Measurements from ENCODE around the gene HIVEP3. TPM values are rescaled to one million over a fixed set of nuclear protein-coding genes. Genes with fewer than 3 reads are reported as not detected.
A peak's percentile ranks its signal among the peaks of the same experiment; 100 is the strongest.

Gene HIVEP3
- total RNA-seq, 1 donor from 2014 or later = 11.6 TPM

DNA sequence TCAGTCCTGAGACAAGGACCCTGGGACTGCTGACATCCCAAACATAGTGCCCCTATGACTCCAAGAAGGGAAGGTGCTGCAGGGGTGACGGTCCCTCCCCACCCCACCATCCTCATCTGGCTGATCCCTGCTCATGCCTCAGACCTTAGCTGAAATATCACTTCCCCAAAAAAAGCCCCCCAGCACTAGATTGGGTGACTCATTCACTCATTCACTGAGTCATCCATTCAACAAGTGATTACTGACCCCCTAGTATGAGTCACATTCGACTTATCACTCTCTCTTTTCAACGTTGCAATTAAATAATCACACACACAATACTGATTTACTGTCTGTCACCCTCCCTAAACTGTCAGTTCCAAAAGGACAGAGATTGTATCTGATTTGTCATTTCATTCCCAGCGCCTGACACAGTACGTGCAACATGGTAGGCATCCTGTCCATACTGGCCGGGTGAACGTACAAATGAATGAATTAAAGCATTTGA lies 48.6 kb downstream of the HIVEP3 start:
- Histone ChIP-seq H3K36me3 (no peaks in the 10 kb centered on the region), H3K27ac (no peak overlapping the region), H3K4me3 (no peak overlapping the region), H3K4me1 (peaks cover 6% of the 10 kb centered on the region), H3K9me3 (no peaks in the 10 kb centered on the region), H3K27me3 (ENCODE audit: low read depth) (no peaks in the 10 kb centered on the region)
- intact Hi-C loops (cut with DNase I) = no loop called here
- DNase-seq = no peak
- no peak for ATAC-seq
- TF ChIP-seq, protein P1, sequence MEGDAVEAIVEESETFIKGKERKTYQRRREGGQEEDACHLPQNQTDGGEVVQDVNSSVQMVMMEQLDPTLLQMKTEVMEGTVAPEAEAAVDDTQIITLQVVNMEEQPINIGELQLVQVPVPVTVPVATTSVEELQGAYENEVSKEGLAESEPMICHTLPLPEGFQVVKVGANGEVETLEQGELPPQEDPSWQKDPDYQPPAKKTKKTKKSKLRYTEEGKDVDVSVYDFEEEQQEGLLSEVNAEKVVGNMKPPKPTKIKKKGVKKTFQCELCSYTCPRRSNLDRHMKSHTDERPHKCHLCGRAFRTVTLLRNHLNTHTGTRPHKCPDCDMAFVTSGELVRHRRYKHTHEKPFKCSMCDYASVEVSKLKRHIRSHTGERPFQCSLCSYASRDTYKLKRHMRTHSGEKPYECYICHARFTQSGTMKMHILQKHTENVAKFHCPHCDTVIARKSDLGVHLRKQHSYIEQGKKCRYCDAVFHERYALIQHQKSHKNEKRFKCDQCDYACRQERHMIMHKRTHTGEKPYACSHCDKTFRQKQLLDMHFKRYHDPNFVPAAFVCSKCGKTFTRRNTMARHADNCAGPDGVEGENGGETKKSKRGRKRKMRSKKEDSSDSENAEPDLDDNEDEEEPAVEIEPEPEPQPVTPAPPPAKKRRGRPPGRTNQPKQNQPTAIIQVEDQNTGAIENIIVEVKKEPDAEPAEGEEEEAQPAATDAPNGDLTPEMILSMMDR (IDR thresholded peaks at IDR 0.05) = no peak

DNA sequence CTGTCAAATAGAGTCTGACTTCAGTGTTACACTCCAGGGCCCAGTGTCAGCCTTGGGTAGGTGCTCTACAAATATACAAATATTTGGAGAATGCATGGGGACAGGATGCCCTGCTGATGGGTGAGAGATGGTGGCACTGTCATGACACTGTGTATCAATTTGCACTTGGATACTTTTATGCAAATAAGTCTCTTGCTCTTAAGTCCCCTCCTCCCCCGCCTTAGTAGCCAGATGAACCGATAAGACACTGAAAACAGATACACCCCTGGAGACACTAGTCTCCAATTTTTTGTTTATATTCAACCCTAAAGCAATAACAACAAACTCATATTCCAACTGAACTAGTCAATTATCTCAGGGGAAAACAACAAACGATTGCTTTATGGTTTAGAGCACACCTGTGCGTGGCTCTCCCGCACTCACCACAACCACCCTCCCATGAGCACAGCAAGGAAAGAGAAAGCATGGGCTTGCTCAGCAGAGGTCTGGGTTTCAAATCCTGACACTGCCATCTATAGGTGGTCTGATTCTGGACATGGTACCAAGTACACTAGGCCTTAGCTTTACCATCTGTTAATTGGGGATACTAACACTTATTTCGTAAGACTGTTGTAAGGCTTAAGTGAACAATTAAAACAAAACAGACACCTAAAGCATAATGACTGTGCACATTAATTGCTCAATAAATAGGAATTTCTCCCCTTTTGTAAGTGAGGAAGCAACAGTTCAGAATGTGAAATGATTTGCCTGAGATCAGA lies 50.3 kb downstream of the HIVEP3 start:
- intact Hi-C loops (cut with DNase I) = no loop called here
- no peak overlapping the region for H3K4me3 ChIP-seq
- no peaks in the 10 kb centered on the region for H3K36me3 ChIP-seq
- TF ChIP-seq, protein P1 (IDR thresholded peaks at IDR 0.05) = no peak
- ATAC-seq = peak in 1 of 2 donors; percentile 37
- no peak overlapping the region for H3K27ac ChIP-seq
- H3K4me1 ChIP-seq = peaks cover 6% of the 10 kb centered on the region
- no peaks in the 10 kb centered on the region for H3K9me3 ChIP-seq
- H3K27me3 ChIP-seq (ENCODE audit: low read depth) = no peaks in the 10 kb centered on the region
- DNase-seq = no peak

DNA sequence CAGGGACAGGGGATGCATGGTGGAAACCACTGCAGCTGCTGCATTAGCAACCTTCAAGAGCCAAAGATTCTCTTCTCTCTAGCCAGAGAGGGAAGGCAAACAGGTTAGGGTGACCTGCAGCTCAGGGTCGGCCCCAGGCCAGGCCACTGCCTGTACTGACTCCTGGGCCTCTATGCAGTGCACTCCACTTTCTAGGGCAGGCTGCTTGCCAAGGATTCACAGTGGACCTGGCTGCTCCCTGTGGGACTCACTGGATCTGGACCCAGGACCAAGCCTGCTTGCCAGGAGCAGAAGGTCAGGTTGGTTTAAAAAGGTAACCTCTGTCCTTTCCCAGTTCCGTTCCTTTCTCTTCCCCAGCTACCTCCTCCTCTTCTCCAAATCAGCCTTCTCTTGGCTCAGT lies 52.4 kb downstream of the HIVEP3 start:
- no peaks in the 10 kb centered on the region for H3K9me3 ChIP-seq
- DNase-seq = no peak
- TF ChIP-seq, protein P1 (IDR thresholded peaks at IDR 0.05) = no peak
- H3K4me3 ChIP-seq = no peak overlapping the region
- H3K36me3 ChIP-seq = no peaks in the 10 kb centered on the region
- ATAC-seq = no peak
- H3K27ac ChIP-seq = no peak overlapping the region
- peaks cover 20% of the 10 kb centered on the region for H3K4me1 ChIP-seq
- no peaks in the 10 kb centered on the region for H3K27me3 ChIP-seq (ENCODE audit: low read depth)
- intact Hi-C loops (cut with DNase I) = no loop called here

DNA sequence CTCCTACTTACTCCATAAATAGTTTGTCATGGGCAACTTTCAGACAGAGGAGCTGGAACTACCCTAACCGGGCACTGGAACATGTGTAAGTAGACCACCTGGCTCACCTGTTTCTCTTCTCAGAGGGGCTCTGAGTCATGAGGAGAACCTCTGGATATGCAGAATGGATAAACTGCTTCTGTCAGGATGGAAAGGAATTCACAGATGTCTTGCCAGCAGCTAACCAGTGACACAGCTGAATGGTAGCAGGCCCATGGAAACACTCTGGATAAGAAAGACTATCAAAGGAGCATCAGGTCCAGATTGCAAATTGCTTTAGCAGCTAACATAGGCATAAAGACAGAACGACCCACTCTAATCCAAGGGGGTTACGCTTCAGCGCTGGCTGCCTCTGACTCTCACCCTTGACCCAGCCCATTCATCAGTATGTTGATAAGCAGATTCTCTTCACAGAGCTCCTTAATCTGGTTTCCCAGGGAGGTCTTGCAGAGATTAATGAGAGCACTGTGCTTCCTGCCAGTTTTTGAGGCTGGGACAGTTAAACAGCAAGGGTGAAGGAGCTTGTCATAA lies 54.2 kb downstream of the HIVEP3 start:
- no peak overlapping the region for H3K27ac ChIP-seq
- H3K4me1 ChIP-seq = peaks cover 25% of the 10 kb centered on the region
- intact Hi-C loops (cut with DNase I) = no loop called here
- no peaks in the 10 kb centered on the region for H3K27me3 ChIP-seq (ENCODE audit: low read depth)
- DNase-seq (no peak), ATAC-seq (no peak)
- H3K4me3 ChIP-seq = no peak overlapping the region
- H3K9me3 ChIP-seq = no peaks in the 10 kb centered on the region
- no peaks in the 10 kb centered on the region for H3K36me3 ChIP-seq
- TF ChIP-seq, protein P1 (IDR thresholded peaks at IDR 0.05) = no peak

DNA sequence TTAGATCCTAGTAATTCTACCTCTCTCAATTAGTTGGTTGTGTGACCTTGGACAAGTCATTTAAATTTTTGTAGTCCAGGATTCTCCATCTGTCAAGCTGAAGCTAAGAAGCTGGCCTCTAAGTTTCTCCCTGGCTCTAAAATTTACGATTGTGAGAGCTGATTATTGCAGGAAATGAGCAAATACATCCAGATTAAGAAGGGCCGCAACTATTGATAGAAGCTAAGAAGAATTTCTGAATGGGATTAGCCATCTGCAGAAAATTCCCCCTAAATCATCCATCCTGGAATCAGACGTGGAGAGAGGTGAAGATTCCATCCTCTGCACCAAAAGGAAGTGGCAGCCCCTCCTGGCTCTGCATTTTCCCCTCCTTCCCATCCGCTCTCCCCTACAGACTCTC lies 55.0 kb downstream of the HIVEP3 start:
- ATAC-seq (no peak), DNase-seq (no peak)
- Histone ChIP-seq H3K4me1 (peaks cover 25% of the 10 kb centered on the region), H3K36me3 (no peaks in the 10 kb centered on the region), H3K27me3 (ENCODE audit: low read depth) (no peaks in the 10 kb centered on the region), H3K27ac (no peak overlapping the region), H3K4me3 (no peak overlapping the region), H3K9me3 (no peaks in the 10 kb centered on the region)
- TF ChIP-seq, protein P1 (IDR thresholded peaks at IDR 0.05) = no peak
- intact Hi-C loops (cut with DNase I) = no loop called here
